ENCODE data around the gene SMARCB1.

DNA sequence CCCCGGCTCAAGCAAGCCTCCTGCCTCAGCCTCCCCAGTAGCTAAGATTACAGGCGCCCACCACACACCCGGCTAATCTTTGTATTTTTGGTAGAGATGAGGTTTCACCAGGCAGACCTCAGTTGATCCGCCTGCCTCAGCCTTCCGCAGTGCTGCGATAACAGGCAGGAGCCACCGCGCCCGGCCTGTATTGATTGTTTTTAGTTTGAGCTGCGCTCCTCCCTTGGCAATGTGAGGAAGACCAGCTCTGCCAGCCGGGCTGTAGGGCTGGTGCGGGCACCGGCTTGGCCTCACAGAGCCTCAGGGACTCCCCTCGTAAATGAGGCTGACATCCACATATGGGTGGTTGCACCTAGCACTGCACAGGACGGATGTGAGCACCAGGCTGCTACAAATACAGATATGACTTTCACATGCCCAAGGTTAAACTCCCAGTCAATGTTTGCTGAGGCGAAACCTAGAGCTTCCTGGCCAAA, 63.4 kb downstream of the SMARCB1 start:
- TF ChIP-seq, protein P1, sequence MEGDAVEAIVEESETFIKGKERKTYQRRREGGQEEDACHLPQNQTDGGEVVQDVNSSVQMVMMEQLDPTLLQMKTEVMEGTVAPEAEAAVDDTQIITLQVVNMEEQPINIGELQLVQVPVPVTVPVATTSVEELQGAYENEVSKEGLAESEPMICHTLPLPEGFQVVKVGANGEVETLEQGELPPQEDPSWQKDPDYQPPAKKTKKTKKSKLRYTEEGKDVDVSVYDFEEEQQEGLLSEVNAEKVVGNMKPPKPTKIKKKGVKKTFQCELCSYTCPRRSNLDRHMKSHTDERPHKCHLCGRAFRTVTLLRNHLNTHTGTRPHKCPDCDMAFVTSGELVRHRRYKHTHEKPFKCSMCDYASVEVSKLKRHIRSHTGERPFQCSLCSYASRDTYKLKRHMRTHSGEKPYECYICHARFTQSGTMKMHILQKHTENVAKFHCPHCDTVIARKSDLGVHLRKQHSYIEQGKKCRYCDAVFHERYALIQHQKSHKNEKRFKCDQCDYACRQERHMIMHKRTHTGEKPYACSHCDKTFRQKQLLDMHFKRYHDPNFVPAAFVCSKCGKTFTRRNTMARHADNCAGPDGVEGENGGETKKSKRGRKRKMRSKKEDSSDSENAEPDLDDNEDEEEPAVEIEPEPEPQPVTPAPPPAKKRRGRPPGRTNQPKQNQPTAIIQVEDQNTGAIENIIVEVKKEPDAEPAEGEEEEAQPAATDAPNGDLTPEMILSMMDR (IDR thresholded peaks at IDR 0.05), result no peak
- no peak for TF ChIP-seq POLR2AphosphoS5 (IDR thresholded peaks at IDR 0.05)
- TF ChIP-seq POLR2A (IDR thresholded peaks at IDR 0.05), result no peak

Data from transverse colon (tissue), 4 donors.